GM19240 (cell line): ENCODE data around the gene ACAP2.
A peak's percentile ranks its signal among the peaks of the same experiment; 100 is the strongest.
"Not testable (repeated sequence)": the region's sequence is repeated elsewhere in the genome, so short reads cannot be mapped to it uniquely, and the experiment has no call there.

ENCODE experiments used
- DNase-seq: peaks from one replicate; pipeline ENCODE4 v3.0.0; 2011; ENCODE audit warnings: low spot score; ENCODE audit not compliant: insufficient read length

ACAP2 gene

DNA sequence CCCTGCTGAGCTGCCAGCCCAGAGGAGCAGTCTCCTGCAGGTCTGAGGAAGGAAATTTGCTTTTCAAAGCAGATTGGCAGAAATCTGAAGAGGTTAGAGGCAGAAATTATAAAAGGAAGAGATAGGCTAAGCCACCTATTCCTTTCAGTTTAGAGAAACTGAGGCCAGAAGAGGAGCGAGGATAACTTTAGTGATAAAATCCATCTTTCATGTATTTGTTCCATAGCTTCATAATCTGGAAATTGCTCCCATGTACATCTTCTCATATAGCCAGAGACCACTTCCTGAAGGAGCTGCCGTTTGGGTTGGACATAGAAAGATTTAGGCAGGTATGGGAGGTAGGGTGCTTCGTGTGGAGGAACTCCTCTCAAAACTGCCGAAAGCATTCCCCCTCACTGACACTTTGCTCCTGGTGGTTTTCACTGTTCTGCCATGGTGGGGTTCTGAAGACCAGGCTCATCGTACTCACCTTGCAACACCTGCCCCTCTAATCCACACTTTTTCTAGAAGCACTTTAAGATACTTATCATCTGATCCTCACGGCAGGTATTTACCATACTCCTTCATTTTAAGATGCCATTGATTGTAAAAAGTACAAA, 670 bp upstream of the ACAP2 start:
- no peak for DNase-seq

DNA sequence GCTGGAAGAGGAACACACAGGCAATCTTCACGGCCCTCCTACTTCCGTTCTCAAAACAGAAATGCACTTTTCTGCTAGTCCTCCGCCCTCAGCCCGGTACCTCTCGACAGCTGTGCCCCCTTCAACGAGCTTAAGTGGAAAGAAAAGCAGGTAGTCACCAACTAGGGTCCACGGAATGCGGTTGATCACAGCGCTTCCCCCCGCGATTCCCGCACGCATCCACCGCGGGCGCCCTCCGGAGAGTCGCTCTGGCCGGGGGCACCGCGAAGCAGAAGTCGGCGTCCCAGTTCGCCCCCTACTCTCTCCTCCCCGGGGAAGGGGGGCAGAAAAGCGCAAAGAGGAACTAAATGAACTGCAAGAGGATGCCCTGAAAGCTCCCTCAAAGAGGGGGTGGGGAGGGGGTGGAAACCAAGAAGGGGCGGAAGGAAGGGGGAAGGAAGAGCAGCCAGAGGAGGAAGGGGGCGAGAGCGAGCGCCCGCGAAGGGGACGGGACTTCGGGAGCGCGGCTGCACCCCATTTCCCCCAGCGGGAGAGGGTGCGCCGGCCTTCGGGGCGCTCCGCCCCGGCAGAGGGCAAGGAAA, 738 bp downstream of the ACAP2 start:
- no peak for DNase-seq

DNA sequence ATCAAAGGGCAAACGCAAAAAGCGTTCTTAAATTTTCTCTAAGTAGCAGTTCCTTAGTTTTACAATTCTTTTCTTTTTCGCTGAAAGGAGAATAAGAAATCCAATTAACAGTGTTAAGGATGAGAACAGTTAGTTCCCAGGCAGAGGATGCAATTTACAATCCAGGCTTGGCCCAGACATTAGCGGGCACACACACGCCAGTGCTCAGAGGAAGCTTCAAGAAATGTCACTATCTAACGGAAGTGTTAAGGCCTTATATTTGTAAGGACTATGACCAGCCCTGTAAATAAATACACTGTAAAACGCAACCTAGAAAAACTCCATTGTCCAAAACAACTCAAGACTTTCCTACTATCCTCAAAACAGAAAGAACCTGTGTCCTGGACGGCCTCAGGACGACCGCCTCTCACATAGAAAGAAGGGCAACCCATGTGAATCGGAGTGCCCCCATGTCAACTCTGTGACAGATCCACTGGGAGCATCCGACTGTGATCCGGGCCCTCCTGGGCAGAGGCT, 1.3 kb downstream of the ACAP2 start:
- DNase-seq = no peak

DNA sequence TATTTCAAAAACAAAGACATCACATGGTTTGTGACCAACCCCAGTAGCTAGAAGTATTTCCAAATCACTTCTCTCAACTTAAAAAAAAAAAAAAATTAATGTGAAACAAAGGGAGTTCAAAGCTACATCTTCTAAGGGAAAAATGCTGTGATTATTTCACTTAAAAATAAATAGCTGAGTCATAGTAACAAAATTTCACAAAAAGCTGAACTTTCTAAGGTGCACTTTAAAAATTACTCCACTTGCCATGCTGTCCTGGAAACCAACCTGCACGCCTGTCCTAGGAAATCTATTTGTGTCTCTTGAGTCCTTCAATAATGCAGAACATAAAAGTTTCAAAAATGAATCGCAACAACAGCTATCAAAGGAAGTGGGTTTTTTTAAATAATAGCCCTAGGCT, 1.8 kb downstream of the ACAP2 start:
- no peak for DNase-seq

DNA sequence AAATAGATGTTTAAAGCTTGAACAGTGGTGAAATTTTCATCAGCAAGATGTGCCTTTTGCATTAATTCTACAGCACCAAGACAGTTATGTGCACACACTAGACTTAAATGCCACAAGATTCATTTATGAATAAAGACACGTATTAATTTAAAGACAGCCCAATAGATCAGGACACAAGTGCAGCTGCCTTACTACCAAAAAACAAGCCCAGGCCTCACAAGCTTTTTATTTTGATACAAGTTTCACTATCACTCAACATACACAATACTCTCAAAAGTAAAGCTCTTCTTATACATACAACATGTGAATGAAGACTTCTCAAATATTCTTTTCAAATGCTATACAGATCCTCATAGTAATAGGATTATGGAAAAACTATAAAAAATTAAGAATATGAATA, 2.4 kb downstream of the ACAP2 start:
- no peak for DNase-seq

DNA sequence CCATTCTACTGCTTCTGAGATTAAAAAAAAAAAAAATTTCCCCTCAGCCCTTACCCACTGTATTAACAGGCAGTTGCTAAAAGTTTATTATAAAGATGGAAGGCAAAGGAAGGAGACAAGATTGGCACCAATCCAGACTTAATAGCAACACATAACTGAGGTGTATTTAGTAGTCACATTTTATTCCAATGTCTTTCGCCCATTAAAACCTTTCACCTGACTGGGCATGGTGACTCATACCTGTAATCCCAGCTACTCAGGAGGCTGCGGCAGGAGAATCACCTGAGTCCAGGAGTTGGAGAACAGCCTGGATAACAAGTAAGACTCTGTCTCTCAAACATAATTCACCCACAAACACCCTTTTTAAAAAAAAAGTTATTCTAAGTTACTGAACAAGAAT, 4.4 kb downstream of the ACAP2 start:
- no peak for DNase-seq

DNA sequence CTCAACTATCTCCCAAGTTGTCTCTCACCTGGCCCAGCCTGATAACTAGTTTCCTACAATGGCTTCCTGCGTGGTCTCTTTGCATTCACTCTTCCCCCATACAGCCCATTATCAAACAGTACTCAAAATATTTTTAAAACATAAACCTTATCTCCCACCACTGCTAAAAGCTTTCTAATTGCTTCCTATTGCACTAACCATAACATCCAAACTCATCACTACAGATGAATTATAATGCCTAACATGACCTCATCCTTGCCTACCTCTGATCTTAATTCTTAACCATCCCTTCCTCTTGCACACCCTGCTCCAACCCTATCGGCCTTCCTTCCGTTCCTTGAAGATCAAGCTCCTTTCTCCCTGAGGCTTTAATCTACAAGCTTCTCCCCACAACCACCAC, 17.0 kb downstream of the ACAP2 start:
- no peak for DNase-seq

DNA sequence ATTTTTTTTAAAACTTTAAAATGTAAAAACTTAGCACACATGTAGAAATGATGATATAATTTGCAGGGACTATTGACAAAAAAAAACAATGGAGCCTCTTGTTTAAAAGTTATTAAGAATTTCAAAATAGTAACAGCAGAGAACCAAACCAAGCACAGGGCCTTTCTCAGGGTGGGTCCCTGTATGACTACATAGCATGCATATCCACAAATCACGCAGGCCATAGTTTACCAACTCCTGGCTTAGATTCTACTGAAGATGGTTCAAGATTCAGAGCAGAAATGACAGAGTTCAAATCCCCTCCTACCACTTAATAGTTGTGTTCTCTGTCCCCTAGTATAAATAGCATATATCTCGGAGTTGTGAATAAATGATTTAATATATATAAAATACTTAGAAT, 19.0 kb downstream of the ACAP2 start:
- no peak for DNase-seq

DNA sequence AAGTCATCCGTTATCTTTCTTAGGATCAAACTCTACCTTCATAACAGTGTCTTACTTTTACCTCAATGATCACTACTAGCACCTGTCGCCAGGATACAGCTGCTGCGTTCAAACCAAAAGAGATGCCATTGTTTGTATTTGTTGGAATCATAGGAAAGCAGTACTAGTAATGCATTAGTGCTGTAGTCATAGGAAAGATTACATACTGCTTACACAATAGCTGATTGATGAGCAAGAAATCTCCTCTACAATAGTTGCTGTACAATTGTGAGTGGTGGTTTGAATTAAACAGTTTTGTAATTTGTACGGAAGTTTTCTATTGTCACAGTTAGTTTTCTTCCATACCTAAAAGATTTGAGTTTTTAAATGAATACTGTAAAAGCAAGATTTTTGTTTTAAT, 21.4 kb downstream of the ACAP2 start:
- no peak for DNase-seq

DNA sequence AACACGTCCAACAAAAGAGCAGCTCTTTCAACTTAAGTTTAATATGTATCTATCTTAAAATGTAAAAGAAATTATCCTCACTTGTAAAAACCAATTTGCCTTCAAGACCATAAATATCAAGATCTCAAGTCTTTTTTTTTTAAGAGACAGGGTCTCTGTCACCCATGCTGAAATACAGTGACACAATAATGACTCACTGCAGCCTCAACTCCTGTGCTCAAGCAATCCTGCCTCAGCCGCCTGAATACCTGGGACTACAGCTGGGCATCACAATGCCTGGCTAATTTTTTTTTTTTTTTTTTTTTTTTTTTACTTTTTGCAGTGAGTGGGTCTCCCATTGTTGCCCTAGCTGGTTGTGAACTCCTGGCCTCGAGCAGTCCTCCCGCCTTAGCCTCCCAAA, 26.0 kb downstream of the ACAP2 start:
- DNase-seq = no peak

DNA sequence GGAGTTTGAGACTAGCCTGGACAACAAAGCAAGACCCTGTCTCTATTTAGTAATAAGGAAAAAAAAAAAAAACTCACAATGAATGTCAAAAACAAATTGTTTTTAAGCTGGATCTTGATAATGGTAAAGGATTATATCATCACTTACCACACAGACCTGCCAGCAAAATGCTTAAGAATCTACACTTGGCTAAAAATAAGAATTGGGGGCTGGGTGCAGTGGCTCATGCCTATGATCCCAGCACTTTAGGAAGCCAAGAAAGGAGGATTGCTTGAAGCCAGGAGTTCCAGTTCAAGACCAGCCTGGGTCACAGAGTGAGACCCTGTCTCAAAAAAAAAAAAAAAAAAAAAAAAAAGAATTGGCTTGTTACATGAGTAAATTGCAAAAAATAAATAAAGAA, 31.0 kb downstream of the ACAP2 start:
- DNase-seq = no peak

DNA sequence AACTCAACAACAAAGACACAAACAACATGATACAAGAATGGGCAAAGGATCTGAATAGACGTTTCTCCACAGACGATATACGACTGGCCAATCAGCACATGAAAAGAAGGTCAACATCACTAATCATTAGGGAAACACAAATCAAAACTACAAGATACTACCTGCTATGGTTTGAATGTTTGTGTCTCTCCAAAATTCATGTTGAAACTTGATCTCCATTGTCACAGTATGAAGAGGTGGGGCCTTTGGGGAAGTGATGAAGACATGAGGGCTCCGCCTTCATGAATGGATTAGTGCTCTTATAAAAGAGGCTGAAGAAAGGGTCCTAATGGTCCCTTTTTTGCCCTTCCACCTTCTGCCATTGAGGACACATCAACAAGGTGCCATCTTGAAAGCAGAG, 32.3 kb downstream of the ACAP2 start:
- DNase-seq = no peak

DNA sequence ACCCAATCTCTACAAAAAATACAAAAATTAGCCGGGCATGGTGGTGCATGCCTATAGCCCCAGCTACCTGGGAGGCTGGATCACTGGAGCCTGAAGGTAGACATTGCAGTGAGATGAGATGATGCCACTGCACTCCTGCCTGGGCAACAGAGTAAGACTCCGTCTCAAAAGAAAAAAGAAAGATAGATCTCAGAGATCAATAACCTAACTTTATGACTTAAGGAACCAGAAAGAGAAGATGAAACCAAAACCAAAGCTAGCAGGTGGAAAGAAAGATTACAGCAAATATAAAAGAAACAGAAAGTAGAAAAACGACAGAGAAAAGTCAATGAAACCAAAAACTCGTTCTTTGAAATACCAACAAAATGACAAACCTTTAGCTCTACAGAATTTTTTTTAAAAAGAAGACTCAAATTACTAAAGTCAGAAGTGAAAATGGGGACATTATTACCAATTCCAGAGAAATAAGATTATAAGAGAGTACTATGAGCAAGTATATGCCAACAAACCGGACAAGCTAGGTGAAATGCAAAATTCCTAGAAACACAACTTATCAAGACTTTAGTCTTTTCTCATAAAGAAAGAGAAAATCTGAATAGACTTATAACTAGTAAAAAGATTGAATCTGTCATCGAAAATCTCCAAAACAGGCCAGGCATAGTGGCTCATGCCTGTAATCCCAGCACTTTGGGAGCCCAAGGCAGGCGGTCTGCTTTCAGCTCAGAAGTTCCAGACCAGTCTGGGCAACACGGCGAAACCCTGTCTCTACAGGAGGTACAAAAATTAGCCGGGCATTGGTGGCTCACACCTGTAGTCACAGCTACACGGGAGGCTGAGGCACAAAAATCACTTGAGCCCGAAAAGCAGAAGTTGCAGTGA, 35.0 kb downstream of the ACAP2 start:
- no peak for DNase-seq

DNA sequence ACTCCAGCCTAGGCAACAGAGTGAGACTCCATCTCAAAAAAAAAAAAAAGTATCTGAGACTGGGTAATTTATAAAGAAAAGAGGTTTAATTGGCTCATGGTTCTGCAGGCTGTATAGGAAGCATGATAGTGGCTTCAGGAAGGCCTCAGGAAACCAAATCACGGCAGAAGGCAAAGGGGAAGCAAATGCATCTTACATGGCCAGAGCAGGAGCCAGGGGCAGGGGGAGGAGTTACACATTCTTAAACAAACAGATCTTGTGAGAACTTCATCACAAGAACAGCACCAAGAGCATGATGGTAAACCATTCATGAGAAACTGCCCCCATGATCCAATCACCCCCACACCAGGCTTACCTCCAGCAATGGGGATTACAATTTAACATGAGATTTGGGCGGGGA, 37.2 kb downstream of the ACAP2 start:
- no peak for DNase-seq

DNA sequence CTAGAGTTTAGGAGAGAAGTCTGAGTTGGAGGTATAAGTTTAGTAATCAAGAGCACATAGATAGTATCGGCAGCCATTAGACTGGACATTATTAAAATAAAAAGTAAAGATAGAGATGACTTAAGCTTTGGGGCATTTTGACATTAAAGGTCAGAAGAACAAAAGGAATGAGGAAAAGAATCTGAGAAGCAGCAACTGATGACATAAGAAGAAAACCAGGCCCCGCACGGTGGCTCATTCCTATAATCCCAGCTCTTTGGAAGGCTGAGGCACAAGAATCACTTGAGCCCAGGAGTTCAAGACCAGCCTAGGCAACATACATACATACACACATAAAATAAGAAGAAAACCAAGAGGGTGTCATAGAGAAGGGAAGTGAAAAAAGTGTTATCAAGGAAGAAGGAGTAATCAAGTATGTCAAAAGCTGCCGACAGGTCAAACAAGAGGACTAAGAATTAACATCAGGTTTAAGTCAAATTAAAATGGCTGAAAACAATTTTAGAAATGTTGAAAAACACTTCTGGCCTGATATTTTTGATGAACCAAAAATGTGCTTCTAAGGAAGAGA, 38.9 kb downstream of the ACAP2 start:
- no peak for DNase-seq

DNA sequence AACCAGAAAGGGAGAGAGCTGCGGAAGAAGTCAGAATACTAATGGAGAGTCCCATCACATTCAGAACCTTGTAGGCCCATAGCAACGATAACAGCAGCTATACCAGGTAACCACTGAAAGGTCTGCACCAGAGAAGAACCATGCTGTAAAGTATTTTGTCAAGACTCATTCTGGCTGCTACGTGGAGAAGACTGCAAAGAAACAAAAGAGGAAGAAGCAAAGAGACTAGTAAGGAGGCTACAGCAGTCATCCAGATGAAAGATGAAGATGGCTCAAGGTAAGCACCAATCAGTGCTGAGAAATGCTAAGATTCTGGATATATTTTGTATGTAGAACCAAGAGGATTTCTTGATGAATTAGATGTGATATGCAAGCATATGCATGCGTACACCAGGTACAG, 39.6 kb downstream of the ACAP2 start:
- no peak for DNase-seq

DNA sequence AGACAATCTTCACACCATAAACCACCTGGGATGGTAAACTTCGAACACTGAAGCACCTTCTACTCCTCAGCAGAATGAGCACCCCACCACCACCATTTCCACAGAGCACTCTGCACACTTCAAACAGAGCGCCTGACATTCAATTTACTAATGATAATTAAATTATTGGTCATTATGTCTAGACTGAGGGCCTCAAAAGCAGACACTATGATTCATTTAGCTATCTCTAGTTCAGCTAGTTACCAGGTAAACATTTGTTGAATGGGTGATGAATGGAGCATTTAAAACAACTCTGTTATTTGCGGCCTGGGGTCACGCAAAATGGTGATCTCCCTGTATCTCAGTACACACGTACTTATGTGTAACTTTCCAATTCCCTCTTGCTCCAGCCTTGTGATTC, 40.9 kb downstream of the ACAP2 start:
- DNase-seq = no peak

DNA sequence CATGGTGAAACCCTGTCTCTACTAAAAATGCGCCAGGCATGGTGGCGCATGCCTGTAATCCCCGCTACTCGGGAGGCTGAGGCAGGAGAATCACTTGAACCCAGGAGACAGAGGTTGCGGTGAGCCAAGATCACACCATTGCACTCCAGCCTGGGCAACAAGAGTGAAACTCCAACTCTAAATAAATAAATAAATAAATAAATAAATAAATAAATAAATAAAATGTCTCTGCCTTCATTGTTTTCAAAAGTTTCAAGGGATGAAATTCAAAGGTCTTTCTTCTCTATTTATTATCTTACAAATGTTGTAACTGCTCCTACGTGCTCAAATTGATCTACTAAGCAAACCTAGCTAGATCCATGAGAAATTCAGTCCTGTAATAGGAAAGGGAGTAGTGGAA, 44.4 kb downstream of the ACAP2 start:
- not testable (repeated sequence) for DNase-seq

DNA sequence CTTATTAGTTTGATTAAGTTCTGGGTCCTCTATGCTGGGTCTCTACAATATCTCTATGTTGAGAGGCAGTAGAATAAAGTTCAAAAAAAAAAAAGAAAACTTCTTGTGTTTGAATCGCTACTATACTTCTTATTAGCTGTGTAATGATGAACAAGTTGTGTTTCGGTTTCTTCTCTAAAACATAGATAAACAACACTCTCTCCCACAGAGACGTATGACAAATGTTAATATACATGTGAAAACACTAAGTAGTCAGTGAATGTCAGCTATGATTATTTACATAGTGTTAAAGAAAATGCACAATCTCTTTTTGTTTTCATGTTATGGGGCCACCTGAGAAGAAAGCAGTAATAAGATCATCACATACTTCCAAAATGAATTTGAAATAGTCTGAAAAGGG, 45.3 kb downstream of the ACAP2 start:
- no peak for DNase-seq

DNA sequence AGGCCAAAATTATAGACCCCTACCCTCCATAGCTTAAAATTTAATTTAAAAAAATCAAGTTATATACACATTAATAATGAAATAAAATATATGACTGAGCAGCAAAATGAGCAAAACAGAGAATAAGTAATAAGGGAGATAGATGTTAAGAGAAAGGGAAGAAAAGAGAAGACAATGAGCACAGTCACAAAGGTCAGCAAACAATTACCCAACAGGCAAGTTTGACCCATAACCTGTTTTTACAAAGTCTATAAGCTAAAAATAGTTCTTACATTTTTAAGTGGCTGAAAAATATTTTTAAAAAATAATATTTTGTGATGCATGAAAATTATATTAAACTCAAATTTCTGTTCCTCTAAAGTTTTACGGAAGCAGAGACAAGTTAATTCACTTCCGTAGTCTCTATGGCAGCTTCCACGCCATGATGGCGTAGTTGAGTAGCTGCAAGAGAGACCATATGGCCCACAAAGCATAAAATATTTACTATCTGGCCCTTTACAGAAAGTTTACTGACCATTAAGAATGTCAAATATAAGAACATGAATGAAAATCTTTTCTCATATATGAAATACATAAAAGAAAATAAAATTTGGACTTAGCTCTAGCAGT, 47.5 kb downstream of the ACAP2 start:
- DNase-seq = no peak

DNA sequence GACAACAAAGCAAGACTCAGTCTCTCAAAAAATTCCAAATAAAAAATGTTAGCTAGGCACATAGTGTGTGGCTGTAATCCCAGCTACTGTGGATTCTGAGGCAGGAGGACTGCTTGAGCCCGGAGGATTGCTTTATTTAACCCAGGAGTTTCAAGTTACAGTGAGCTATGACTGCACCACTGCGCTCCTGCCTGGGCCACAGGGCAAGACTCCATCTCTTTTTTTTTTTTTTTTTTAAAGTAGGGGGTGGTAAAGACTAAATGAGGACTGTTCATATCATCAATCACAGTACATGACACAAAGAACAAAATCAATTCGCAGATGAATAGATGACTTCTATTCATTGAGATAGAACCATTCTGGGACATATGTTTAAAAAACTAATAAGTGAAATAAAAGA, 48.1 kb downstream of the ACAP2 start:
- DNase-seq = no peak

DNA sequence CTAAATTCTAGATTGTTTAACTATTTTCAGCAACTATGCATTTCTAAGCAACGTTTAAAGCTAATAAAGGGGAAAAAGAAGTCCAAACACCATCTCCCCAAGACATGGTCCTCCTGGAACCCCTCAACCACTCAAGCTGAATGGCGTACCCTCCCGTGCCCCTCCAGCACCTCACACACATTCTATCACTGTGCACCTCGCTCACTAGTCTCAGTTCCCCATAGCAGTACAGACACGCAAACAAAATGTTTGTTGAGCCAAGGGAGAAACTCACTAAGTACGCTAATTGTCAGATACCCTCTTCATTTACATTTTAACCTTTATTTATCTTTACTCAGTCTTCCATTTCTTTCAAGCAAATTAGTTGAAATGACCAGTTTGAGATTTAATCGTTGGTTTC, 48.8 kb downstream of the ACAP2 start:
- DNase-seq = peak; percentile 11
